ENCODE measurements around the gene UQCRC1.

The UQCRC1 gene

DNA sequence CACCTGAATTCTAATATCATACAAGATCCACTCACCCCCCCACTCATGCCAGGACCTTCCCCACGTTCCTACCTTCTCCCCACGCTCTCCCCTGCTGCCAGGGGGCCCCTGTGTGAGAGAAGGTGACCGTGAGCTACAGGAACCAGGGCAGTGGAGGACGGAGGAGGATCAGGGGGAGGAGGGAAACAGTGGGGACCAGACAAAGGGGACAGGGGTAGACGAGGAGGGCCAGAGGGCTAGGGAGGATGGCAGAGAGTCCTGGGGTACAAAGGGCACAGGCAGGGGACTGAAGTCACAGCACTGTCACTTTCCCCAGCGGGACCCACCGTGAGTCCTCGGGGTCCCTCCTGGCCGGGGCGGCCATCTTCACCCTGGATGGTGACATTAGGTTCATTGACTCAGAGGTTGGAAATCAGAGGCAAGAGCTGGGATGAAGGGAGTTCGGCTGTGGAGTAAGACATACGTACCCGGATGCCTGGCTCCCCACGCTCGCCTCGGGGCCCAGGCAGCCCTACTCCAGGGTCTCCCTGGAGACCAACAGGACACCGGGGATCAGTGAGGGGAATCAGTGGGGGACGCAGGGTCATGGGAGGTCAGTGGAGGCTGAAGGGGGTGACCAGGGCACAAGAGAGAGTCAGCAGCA, 39.5 kb downstream of the UQCRC1 start:
- Histone ChIP-seq H3K9me3 (ENCODE audit: insufficient read depth, low read length, severe bottlenecking) (no peaks in the 10 kb centered on the region), H3K36me3 (ENCODE audit: insufficient read depth, low read length) (no peaks in the 10 kb centered on the region), H3K27me3 (ENCODE audit: insufficient read depth, low read length, poor library complexity) (no peaks in the 10 kb centered on the region), H2AFZ (ENCODE audit: low read depth, low read length) (no peak overlapping the region), H3K9ac (ENCODE audit: low read depth, low read length) (no peak overlapping the region), H3K27ac (ENCODE audit: low read length) (no peak overlapping the region), H3K79me2 (ENCODE audit: insufficient read depth, low read length) (no peaks in the 10 kb centered on the region), H3K4me1 (ENCODE audit: insufficient read depth, low read length) (no peaks in the 10 kb centered on the region), H4K20me1 (ENCODE audit: insufficient read depth, low read length) (no peaks in the 10 kb centered on the region), H3K4me2 (ENCODE audit: insufficient read depth, low read length) (no peak overlapping the region), H3K4me3 (ENCODE audit: low read depth in 1 of 2, low read length in 2 of 2) (no peak overlapping the region)
- TF ChIP-seq EZH2 (IDR thresholded peaks at IDR 0.05; ENCODE audit: borderline replicate concordance, low read depth, low read length, severe bottlenecking), result no peak
- no peak for DNase-seq
- no peak for ATAC-seq (ENCODE audit: insufficient read depth, low read depth)

DNA sequence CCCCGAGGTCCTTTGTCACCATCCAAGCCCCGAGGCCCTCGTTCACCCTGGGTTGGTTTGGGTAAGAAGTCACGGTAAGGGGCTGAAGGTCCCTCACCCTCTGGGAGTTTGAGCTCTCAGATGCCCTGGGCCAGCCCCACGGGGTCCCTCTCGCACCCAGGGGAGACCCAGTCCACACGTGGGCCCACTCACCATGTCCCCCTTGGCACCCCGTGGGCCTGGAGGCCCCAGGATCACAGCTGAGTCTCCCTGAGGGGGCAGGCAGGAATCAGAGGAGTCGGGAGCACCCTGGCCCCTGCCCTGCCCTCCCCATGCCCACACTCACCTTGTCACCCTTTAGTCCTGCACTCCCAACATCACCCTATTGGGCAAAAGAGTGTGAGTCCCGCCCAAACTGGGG, 40.0 kb downstream of the UQCRC1 start:
- H3K9me3 ChIP-seq (ENCODE audit: insufficient read depth, low read length, severe bottlenecking), result no peaks in the 10 kb centered on the region
- TF ChIP-seq EZH2 (IDR thresholded peaks at IDR 0.05; ENCODE audit: borderline replicate concordance, low read depth, low read length, severe bottlenecking), result no peak
- TF ChIP-seq, protein P1, sequence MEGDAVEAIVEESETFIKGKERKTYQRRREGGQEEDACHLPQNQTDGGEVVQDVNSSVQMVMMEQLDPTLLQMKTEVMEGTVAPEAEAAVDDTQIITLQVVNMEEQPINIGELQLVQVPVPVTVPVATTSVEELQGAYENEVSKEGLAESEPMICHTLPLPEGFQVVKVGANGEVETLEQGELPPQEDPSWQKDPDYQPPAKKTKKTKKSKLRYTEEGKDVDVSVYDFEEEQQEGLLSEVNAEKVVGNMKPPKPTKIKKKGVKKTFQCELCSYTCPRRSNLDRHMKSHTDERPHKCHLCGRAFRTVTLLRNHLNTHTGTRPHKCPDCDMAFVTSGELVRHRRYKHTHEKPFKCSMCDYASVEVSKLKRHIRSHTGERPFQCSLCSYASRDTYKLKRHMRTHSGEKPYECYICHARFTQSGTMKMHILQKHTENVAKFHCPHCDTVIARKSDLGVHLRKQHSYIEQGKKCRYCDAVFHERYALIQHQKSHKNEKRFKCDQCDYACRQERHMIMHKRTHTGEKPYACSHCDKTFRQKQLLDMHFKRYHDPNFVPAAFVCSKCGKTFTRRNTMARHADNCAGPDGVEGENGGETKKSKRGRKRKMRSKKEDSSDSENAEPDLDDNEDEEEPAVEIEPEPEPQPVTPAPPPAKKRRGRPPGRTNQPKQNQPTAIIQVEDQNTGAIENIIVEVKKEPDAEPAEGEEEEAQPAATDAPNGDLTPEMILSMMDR (IDR thresholded peaks at IDR 0.05; ENCODE audit: borderline replicate concordance, extremely low read depth, low read length, poor library complexity, severe bottlenecking), result no peak
- no peaks in the 10 kb centered on the region for H4K20me1 ChIP-seq (ENCODE audit: insufficient read depth, low read length)
- H3K4me3 ChIP-seq (ENCODE audit: low read depth in 1 of 2, low read length in 2 of 2), result no peak overlapping the region
- H3K4me2 ChIP-seq (ENCODE audit: insufficient read depth, low read length), result no peak overlapping the region
- H3K79me2 ChIP-seq (ENCODE audit: insufficient read depth, low read length), result no peaks in the 10 kb centered on the region
- no peak overlapping the region for H3K9ac ChIP-seq (ENCODE audit: low read depth, low read length)
- DNase-seq (no peak), ATAC-seq (ENCODE audit: insufficient read depth, low read depth) (no peak)
- no peak overlapping the region for H3K27ac ChIP-seq (ENCODE audit: low read length)
- no peaks in the 10 kb centered on the region for H3K27me3 ChIP-seq (ENCODE audit: insufficient read depth, low read length, poor library complexity)
- no peaks in the 10 kb centered on the region for H3K36me3 ChIP-seq (ENCODE audit: insufficient read depth, low read length)
- no peak overlapping the region for H2AFZ ChIP-seq (ENCODE audit: low read depth, low read length)
- H3K4me1 ChIP-seq (ENCODE audit: insufficient read depth, low read length), result no peaks in the 10 kb centered on the region

DNA sequence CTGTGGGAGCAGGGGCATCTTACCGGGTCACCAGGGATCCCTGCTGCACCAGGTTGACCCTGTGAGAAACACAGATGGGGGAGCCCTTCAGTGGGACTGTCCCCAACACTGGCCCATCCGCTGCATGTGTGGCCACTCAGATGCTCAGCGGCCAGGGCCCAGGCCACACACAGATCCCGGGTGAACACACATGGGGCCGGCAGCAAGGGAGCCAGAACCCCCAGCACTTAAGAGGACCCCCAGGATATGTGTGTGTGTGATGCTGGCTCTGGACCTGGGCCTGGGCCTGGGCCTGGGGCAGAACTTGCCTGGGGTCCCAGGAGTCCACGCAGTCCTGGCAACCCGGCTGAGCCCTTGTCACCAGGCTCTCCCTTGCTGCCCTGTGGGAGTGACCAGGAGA, 41.0 kb downstream of the UQCRC1 start:
- H3K9me3 ChIP-seq (ENCODE audit: insufficient read depth, low read length, severe bottlenecking), result no peaks in the 10 kb centered on the region
- H3K9ac ChIP-seq (ENCODE audit: low read depth, low read length), result no peak overlapping the region
- H3K27ac ChIP-seq (ENCODE audit: low read length), result no peak overlapping the region
- TF ChIP-seq, protein P1 (IDR thresholded peaks at IDR 0.05; ENCODE audit: borderline replicate concordance, extremely low read depth, low read length, poor library complexity, severe bottlenecking), result no peak
- TF ChIP-seq EZH2 (IDR thresholded peaks at IDR 0.05; ENCODE audit: borderline replicate concordance, low read depth, low read length, severe bottlenecking), result no peak
- H3K4me3 ChIP-seq (ENCODE audit: low read depth in 1 of 2, low read length in 2 of 2), result no peak overlapping the region
- no peak for DNase-seq
- H2AFZ ChIP-seq (ENCODE audit: low read depth, low read length), result no peak overlapping the region
- no peaks in the 10 kb centered on the region for H3K27me3 ChIP-seq (ENCODE audit: insufficient read depth, low read length, poor library complexity)
- no peaks in the 10 kb centered on the region for H3K4me1 ChIP-seq (ENCODE audit: insufficient read depth, low read length)
- no peak overlapping the region for H3K4me2 ChIP-seq (ENCODE audit: insufficient read depth, low read length)
- no peak for ATAC-seq (ENCODE audit: insufficient read depth, low read depth)
- H3K79me2 ChIP-seq (ENCODE audit: insufficient read depth, low read length), result no peaks in the 10 kb centered on the region
- no peaks in the 10 kb centered on the region for H4K20me1 ChIP-seq (ENCODE audit: insufficient read depth, low read length)
- H3K36me3 ChIP-seq (ENCODE audit: insufficient read depth, low read length), result no peaks in the 10 kb centered on the region

DNA sequence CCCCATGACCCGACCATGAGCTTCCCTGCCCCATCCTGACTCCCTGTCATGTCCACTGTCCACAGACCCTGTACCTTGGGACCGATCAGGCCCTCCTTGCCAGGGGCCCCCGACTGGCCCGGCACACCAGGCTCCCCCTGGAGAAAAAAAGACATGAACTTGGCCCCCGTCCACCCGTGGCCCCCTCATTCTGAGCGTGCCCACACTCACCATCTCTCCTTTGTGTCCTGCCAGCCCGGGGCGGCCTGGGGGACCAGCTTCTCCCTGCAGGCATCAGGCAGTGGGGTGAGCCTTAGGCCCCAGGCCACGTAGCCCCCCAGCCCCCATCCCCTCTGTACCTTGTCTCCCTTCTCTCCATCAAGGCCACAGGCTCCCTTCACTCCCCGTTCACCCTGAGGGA, 41.9 kb downstream of the UQCRC1 start:
- Histone ChIP-seq H3K4me2 (ENCODE audit: insufficient read depth, low read length) (no peak overlapping the region), H2AFZ (ENCODE audit: low read depth, low read length) (no peak overlapping the region)

More for the DNA sequence above, 41.9 kb downstream of the UQCRC1 start:
- Histone ChIP-seq H3K9me3 (ENCODE audit: insufficient read depth, low read length, severe bottlenecking) (no peaks in the 10 kb centered on the region), H3K27me3 (ENCODE audit: insufficient read depth, low read length, poor library complexity) (no peaks in the 10 kb centered on the region), H3K4me3 (ENCODE audit: low read depth in 1 of 2, low read length in 2 of 2) (no peak overlapping the region), H3K79me2 (ENCODE audit: insufficient read depth, low read length) (no peaks in the 10 kb centered on the region), H3K4me1 (ENCODE audit: insufficient read depth, low read length) (no peaks in the 10 kb centered on the region), H3K9ac (ENCODE audit: low read depth, low read length) (no peak overlapping the region), H3K36me3 (ENCODE audit: insufficient read depth, low read length) (no peaks in the 10 kb centered on the region), H4K20me1 (ENCODE audit: insufficient read depth, low read length) (no peaks in the 10 kb centered on the region), H3K27ac (ENCODE audit: low read length) (no peak overlapping the region)
- no peak for TF ChIP-seq EZH2 (IDR thresholded peaks at IDR 0.05; ENCODE audit: borderline replicate concordance, low read depth, low read length, severe bottlenecking)
- TF ChIP-seq, protein P1 (IDR thresholded peaks at IDR 0.05; ENCODE audit: borderline replicate concordance, extremely low read depth, low read length, poor library complexity, severe bottlenecking), result no peak
- no peak for ATAC-seq (ENCODE audit: insufficient read depth, low read depth)
- DNase-seq, result no peak
